HepG2 (cell line): ENCODE measurements around the gene LSR. TPM values are rescaled to one million over a fixed set of nuclear protein-coding genes. Genes with fewer than 3 reads are reported as not detected.

Experiments
- DMAP1 ChIP-seq: IDR thresholded peaks from 2 replicates; pipeline ENCODE4 v1.6.1; 2016
- ETV5 ChIP-seq: IDR thresholded peaks from 2 replicates; pipeline ENCODE4 v1.6.1; 2018; ENCODE audit warnings: missing biosample characterization, missing genetic modification reagents, inconsistent platforms, borderline replicate concordance
- HNRNPL ChIP-seq: fragments of 200-400 bp; formaldehyde crosslinking; IDR thresholded peaks from 2 replicates; pipeline ENCODE4 v1.6.1; 2017; ENCODE audit warnings: mild to moderate bottlenecking, low read depth, low read length
- NFRKB ChIP-seq: fragments of 450-650 bp; IDR thresholded peaks from 2 replicates; pipeline ENCODE4 v1.6.1; 2017
- NR1H2 ChIP-seq: sonication (generic); formaldehyde crosslinking; IDR thresholded peaks from 2 replicates; pipeline ENCODE4 v1.8.1; 2022; ENCODE audit warnings: low read depth, missing genetic modification reagents, borderline replicate concordance
- ZNF329 ChIP-seq: sonication (generic); formaldehyde crosslinking; IDR thresholded peaks from 2 replicates; pipeline ENCODE4 v1.9.0; 2021; ENCODE audit warnings: low read depth, mild to moderate bottlenecking, missing genetic modification reagents
- ZNF720 ChIP-seq: sonication (generic); formaldehyde crosslinking; IDR thresholded peaks from 2 replicates; pipeline ENCODE4 v1.4.0; 2020; ENCODE audit warnings: missing genetic modification reagents
- ZNF839 ChIP-seq: sonication (generic); formaldehyde crosslinking; IDR thresholded peaks from 2 replicates; pipeline ENCODE4 v1.4.0; 2020; ENCODE audit warnings: missing genetic modification reagents, mild to moderate bottlenecking, borderline replicate concordance
- ZNF850 ChIP-seq: sonication (generic); formaldehyde crosslinking; conservative IDR thresholded peaks from 2 replicates; pipeline ENCODE4 v1.9.0; 2021; ENCODE audit warnings: mild to moderate bottlenecking, missing genetic modification reagents
- polyA plus RNA-seq, 8 experiments: library from polyadenylated mRNA; depleted of rRNA in 3 of 8; stranded (reverse) in 7 of 8; unstranded in 1 of 8; fragments of >200 nt; fragmentation: Illumina TruSeq in 4 of 8; extraction: Trizol in 4 of 8; gene quantifications; 2 replicates each; pipeline versions ENCODE4 v1.2.1 to v1.2.3, GENCODE V29; 2011 to 2016; ENCODE audit warnings: low read depth in 4 of 8, missing spikeins in 1 of 8, mixed read lengths in 1 of 8; ENCODE audit not compliant: insufficient read depth in 1 of 8
- total RNA-seq, 5 experiments: library from RNA; depleted of rRNA; stranded (reverse); fragments of >200 nt; fragmentation: Illumina TruSeq; extraction: Trizol; gene quantifications; 2 replicates each; pipeline ENCODE4 v1.2.3, GENCODE V29; 2016; ENCODE audit warnings: low read depth in 1 of 5
- TF ChIP-seq, protein P1 (sequence below): IDR thresholded peaks from 2 replicates; pipeline ENCODE4 v1.6.1; 2016; ENCODE audit warnings: missing compliant biosample characterization, missing genetic modification reagents, borderline replicate concordance
- TF ChIP-seq, protein P2 (sequence below): sonication (generic); formaldehyde crosslinking; IDR thresholded peaks from 2 replicates; pipeline ENCODE4 v1.8.0; 2023; ENCODE audit warnings: mild to moderate bottlenecking, missing genetic modification reagents
- TF ChIP-seq, protein P3 (sequence below): conservative IDR thresholded peaks from 2 replicates; pipeline ENCODE4 v1.6.1; 2018; ENCODE audit warnings: missing genetic modification reagents
- TF ChIP-seq, protein P4 (sequence below): sonication (generic); formaldehyde crosslinking; IDR thresholded peaks from 2 replicates; pipeline ENCODE4 v1.8.0; 2022; ENCODE audit warnings: missing genetic modification reagents, low read depth, mild to moderate bottlenecking, borderline replicate concordance
- TF ChIP-seq, protein P5 (sequence below): sonication (generic); formaldehyde crosslinking; IDR thresholded peaks from 2 replicates; pipeline ENCODE4 v1.4.0; 2020; ENCODE audit warnings: mild to moderate bottlenecking, missing genetic modification reagents
- TF ChIP-seq, protein P6 (sequence below): IDR thresholded peaks from 2 replicates; pipeline ENCODE4 v1.6.1; 2012; ENCODE audit warnings: inconsistent platforms
- TF ChIP-seq, protein P7 (sequence below), 2 experiments: sonication (generic) in 1 of 2; formaldehyde crosslinking in 1 of 2; IDR thresholded peaks; 2 replicates each; pipeline versions ENCODE4 v1.4.0 to v1.6.1; 2018 to 2020; ENCODE audit warnings: missing genetic modification reagents in 2 of 2, borderline replicate concordance in 1 of 2, low read depth in 1 of 2, mild to moderate bottlenecking in 1 of 2, missing biosample characterization in 1 of 2
- TF ChIP-seq, protein P8 (sequence below): sonication (generic); formaldehyde crosslinking; IDR thresholded peaks from 2 replicates; pipeline ENCODE4 v1.5.0; 2020; ENCODE audit warnings: mild to moderate bottlenecking, missing genetic modification reagents, borderline replicate concordance

Gene LSR
- total and polyA plus RNA-seq, 2 of the 13 experiments (the other 11 are each of a cell fraction or from before 2014, with no cell fraction given): 29.2 to 79.2 TPM

DNA sequence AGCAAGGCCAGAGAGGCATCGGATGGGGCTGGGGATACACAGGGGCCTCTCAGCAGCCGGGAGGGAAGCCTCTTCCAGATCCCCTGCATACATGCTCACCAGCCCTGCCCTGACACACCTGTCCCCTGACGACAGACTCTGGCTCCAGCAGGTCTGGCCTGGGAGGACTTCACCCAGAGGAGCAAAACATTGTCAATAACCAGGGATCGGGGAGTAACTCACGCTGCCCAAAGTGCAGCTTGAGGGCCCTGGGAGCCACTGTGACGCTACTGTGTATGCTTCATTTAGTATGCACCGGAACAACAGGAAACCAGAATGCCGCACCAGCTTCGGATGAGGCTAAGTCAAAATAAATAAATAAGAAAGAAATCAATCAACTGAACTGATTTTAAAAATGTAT, 67.8 kb downstream of the LSR start (continued):
- TF ChIP-seq, protein P1, sequence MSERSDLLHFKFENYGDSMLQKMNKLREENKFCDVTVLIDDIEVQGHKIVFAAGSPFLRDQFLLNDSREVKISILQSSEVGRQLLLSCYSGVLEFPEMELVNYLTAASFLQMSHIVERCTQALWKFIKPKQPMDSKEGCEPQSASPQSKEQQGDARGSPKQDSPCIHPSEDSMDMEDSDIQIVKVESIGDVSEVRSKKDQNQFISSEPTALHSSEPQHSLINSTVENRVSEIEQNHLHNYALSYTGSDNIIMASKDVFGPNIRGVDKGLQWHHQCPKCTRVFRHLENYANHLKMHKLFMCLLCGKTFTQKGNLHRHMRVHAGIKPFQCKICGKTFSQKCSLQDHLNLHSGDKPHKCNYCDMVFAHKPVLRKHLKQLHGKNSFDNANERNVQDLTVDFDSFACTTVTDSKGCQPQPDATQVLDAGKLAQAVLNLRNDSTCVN: no peak
- TF ChIP-seq NFRKB: no peak
- TF ChIP-seq, protein P2, sequence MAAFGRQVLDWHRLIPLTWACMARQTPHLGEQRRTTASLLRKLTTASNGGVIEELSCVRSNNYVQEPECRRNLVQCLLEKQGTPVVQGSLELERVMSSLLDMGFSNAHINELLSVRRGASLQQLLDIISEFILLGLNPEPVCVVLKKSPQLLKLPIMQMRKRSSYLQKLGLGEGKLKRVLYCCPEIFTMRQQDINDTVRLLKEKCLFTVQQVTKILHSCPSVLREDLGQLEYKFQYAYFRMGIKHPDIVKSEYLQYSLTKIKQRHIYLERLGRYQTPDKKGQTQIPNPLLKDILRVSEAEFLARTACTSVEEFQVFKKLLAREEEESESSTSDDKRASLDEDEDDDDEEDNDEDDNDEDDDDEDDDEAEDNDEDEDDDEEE (CRISPR knock-in tag): no peak
- no peak for TF ChIP-seq ZNF720 (CRISPR knock-in tag)
- TF ChIP-seq ZNF850 (CRISPR knock-in tag): no peak
- TF ChIP-seq, protein P3, sequence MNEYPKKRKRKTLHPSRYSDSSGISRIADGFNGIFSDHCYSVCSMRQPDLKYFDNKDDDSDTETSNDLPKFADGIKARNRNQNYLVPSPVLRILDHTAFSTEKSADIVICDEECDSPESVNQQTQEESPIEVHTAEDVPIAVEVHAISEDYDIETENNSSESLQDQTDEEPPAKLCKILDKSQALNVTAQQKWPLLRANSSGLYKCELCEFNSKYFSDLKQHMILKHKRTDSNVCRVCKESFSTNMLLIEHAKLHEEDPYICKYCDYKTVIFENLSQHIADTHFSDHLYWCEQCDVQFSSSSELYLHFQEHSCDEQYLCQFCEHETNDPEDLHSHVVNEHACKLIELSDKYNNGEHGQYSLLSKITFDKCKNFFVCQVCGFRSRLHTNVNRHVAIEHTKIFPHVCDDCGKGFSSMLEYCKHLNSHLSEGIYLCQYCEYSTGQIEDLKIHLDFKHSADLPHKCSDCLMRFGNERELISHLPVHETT: no peak
- TF ChIP-seq NR1H2 (CRISPR knock-in tag): no peak
- TF ChIP-seq, protein P4, sequence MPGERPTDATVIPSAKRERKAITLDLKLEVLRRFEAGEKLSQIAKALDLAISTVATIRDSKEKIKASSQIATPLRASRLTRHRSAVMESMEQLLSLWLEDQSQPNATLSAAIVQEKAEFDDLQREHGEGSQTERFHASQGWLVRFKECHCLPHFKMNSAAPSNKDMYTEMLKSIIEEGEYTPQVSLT (CRISPR knock-in tag): no peak
- TF ChIP-seq, protein P5, sequence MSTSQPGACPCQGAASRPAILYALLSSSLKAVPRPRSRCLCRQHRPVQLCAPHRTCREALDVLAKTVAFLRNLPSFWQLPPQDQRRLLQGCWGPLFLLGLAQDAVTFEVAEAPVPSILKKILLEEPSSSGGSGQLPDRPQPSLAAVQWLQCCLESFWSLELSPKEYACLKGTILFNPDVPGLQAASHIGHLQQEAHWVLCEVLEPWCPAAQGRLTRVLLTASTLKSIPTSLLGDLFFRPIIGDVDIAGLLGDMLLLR (CRISPR knock-in tag): no peak
- TF ChIP-seq DMAP1: 0 out of 2 replicates have a peak, but pooled peaks have one; percentile 25
- no peak for TF ChIP-seq HNRNPL
- TF ChIP-seq ETV5 (CRISPR knock-in tag): peak; percentile 41; the same call in 1 of the 2 replicates
- TF ChIP-seq, protein P6, sequence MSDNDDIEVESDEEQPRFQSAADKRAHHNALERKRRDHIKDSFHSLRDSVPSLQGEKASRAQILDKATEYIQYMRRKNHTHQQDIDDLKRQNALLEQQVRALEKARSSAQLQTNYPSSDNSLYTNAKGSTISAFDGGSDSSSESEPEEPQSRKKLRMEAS: peak; percentile 29; the same call in 1 of the 2 replicates
- TF ChIP-seq, protein P7, sequence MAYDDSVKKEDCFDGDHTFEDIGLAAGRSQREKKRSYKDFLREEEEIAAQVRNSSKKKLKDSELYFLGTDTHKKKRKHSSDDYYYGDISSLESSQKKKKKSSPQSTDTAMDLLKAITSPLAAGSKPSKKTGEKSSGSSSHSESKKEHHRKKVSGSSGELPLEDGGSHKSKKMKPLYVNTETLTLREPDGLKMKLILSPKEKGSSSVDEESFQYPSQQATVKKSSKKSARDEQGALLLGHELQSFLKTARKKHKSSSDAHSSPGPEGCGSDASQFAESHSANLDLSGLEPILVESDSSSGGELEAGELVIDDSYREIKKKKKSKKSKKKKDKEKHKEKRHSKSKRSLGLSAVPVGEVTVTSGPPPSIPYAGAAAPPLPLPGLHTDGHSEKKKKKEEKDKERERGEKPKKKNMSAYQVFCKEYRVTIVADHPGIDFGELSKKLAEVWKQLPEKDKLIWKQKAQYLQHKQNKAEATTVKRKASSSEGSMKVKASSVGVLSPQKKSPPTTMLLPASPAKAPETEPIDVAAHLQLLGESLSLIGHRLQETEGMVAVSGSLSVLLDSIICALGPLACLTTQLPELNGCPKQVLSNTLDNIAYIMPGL (CRISPR knock-in tag; IDR thresholded peaks at IDR 0.05; ENCODE audit: borderline replicate concordance in 1 of 2, low read depth in 1 of 2): no peak
- TF ChIP-seq, protein P8, sequence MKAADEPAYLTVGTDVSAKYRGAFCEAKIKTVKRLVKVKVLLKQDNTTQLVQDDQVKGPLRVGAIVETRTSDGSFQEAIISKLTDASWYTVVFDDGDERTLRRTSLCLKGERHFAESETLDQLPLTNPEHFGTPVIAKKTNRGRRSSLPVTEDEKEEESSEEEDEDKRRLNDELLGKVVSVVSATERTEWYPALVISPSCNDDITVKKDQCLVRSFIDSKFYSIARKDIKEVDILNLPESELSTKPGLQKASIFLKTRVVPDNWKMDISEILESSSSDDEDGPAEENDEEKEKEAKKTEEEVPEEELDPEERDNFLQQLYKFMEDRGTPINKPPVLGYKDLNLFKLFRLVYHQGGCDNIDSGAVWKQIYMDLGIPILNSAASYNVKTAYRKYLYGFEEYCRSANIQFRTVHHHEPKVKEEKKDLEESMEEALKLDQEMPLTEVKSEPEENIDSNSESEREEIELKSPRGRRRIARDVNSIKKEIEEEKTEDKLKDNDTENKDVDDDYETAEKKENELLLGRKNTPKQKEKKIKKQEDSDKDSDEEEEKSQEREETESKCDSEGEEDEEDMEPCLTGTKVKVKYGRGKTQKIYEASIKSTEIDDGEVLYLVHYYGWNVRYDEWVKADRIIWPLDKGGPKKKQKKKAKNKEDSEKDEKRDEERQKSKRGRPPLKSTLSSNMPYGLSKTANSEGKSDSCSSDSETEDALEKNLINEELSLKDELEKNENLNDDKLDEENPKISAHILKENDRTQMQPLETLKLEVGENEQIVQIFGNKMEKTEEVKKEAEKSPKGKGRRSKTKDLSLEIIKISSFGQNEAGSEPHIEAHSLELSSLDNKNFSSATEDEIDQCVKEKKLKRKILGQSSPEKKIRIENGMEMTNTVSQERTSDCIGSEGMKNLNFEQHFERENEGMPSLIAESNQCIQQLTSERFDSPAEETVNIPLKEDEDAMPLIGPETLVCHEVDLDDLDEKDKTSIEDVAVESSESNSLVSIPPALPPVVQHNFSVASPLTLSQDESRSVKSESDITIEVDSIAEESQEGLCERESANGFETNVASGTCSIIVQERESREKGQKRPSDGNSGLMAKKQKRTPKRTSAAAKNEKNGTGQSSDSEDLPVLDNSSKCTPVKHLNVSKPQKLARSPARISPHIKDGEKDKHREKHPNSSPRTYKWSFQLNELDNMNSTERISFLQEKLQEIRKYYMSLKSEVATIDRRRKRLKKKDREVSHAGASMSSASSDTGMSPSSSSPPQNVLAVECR (CRISPR knock-in tag): peak; percentile 17; the same call in 1 of the 2 replicates
- TF ChIP-seq ZNF329: no peak
- TF ChIP-seq ZNF839 (CRISPR knock-in tag): no peak
